GM23338 (cell line): ENCODE results near the gene KHDC1.
"Not testable (repeated sequence)": the region's sequence is repeated elsewhere in the genome, so short reads cannot be mapped to it uniquely, and the experiment has no call there.

ENCODE experiments used
- CREB1 ChIP-seq: fragments of 250-450 bp; sonication (Bioruptor Pico); IDR thresholded peaks from 2 replicates; pipeline ENCODE4 v1.5.0; 2020; ENCODE audit warnings: low read depth, mild to moderate bottlenecking, moderate library complexity
- CTCF ChIP-seq, 2 experiments: fragments of 200-600 bp in 1 of 2; sonication (generic) in 1 of 2; conservative IDR thresholded peaks; 2 replicates each; pipeline versions ENCODE4 v1.5.1 to v1.6.1; 2016 to 2017; ENCODE audit warnings: antibody characterized with exemption in 2 of 2, low read depth in 2 of 2, mild to moderate bottlenecking in 2 of 2, moderate library complexity in 1 of 2
- ETS1 ChIP-seq: IDR thresholded peaks from 2 replicates; pipeline ENCODE4 v1.6.1; 2016; ENCODE audit warnings: antibody characterized with exemption
- EZH2 ChIP-seq: fragments of 200-600 bp; sonication (generic); IDR thresholded peaks from one replicate; pipeline ENCODE4 v1.8.0; 2017; ENCODE audit warnings: antibody characterized with exemption, mild to moderate bottlenecking, low read depth; ENCODE audit not compliant: unreplicated experiment
- EZH2phosphoT487 ChIP-seq: fragments of 200-600 bp; sonication (generic); IDR thresholded peaks from one replicate; pipeline ENCODE4 v1.8.1; 2018; ENCODE audit warnings: antibody characterized with exemption; ENCODE audit not compliant: unreplicated experiment
- JUNB ChIP-seq: IDR thresholded peaks from one replicate; pipeline ENCODE4 v1.6.1; 2016; ENCODE audit warnings: antibody characterized with exemption; ENCODE audit not compliant: unreplicated experiment
- NANOG ChIP-seq: IDR thresholded peaks from 2 replicates; pipeline ENCODE4 v1.6.1; 2016; ENCODE audit warnings: antibody characterized with exemption, borderline replicate concordance
- POLR2AphosphoS5 ChIP-seq: IDR thresholded peaks from 2 replicates; pipeline ENCODE4 v1.6.1; 2016; ENCODE audit warnings: antibody characterized with exemption, low read depth
- REST ChIP-seq: IDR thresholded peaks from one replicate; pipeline ENCODE4 v1.6.1; 2018; ENCODE audit warnings: antibody characterized with exemption; ENCODE audit not compliant: unreplicated experiment
- STAT1 ChIP-seq: IDR thresholded peaks from one replicate; pipeline ENCODE4 v1.6.1; 2016; ENCODE audit warnings: antibody characterized with exemption; ENCODE audit not compliant: unreplicated experiment
- ZNF114 ChIP-seq: fragments of 250-450 bp; sonication (Bioruptor Pico); IDR thresholded peaks from 2 replicates; pipeline ENCODE4 v1.5.0; 2020; ENCODE audit warnings: mild to moderate bottlenecking, moderate library complexity
- ZNF331 ChIP-seq: fragments of 250-450 bp; sonication (Bioruptor Pico); IDR thresholded peaks from 2 replicates; pipeline ENCODE4 v1.5.0; 2020; ENCODE audit warnings: low read depth, mild to moderate bottlenecking, moderate library complexity
- ZNF462 ChIP-seq: fragments of 250-450 bp; sonication (Bioruptor Pico); IDR thresholded peaks from 2 replicates; pipeline ENCODE4 v1.5.0; 2020; ENCODE audit warnings: mild to moderate bottlenecking, moderate library complexity

- TF ChIP-seq CTCF (conservative IDR thresholded peaks at IDR 0.05; ENCODE audit: low read depth in 2 of 2); REST; POLR2AphosphoS5; EZH2; JUNB; STAT1; ZNF462; CREB1 (CRISPR knock-in tag); EZH2phosphoT487; ETS1; ZNF114; ZNF331 (CRISPR knock-in tag); NANOG: not testable (repeated sequence)
These were observed 6.3 kb upstream of the KHDC1 start for GRCh38 chr6:73269296-73269695.
